Measurements from ENCODE around the gene BCL2.

DNA sequence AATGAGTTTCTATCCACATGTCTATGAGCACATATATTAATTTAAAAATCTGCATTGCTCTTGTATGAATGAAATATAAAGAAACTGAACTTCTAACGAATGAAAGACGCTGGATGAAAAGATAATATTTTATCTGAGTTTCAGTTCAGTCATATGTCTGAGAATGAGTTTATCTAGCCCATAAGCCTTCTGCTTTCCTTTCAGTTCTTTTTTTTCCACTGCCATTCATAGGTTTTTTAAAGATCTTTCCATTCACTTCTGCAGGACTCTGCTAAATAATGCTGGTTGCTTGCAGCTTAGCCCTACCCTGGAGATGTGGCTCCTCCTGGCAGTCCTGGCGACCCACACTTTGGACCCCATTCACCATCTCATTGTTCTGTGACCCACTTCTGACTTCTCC lies 109.0 kb downstream of the BCL2 start:
- no peak for TF ChIP-seq ZFP30 (CRISPR knock-in tag; IDR thresholded peaks at IDR 0.05)
- TF ChIP-seq ZNF70 (CRISPR knock-in tag; IDR thresholded peaks at IDR 0.05): no peak
- TF ChIP-seq RARB (CRISPR knock-in tag; IDR thresholded peaks at IDR 0.05): no peak
- no peak for TF ChIP-seq ZFP3 (CRISPR knock-in tag; IDR thresholded peaks at IDR 0.05)
- TF ChIP-seq SNAI2 (CRISPR knock-in tag; IDR thresholded peaks at IDR 0.05): no peak
- no peak for TF ChIP-seq ZC3H10 (CRISPR knock-in tag; IDR thresholded peaks at IDR 0.05)

Measured in SK-N-SH treated with all-trans-retinoic acid at 6 μM for 48 hours (cell line).